ENCODE data around the gene CD28. TPM values are rescaled to one million over a fixed set of nuclear protein-coding genes. Genes with fewer than 3 reads are reported as not detected.

The CD28 gene
- total RNA-seq, 6 experiments from 2014 or later: 0.16 to 1.6 (median 0.46) TPM

GRCh38 chr2:203722411-203722810, 16.0 kb downstream of the CD28 start:
- 61% methylated on average over 2 of the region's 2 CpGs for WGBS (ENCODE audit: insufficient coverage, low coverage, low lambda C conversion rate, missing lambda C conversion rate)
- DNase-seq (no peak), ATAC-seq (no peak)
- Histone ChIP-seq H3K4me1 (peaks cover 0 to 15% (median 0%) of the 10 kb centered on the region in 4 donors), H3K27me3 (no peaks in the 10 kb centered on the region), H3K27ac (no peak overlapping the region), H3K4me3 (no peak overlapping the region), H3K9me3 (no peaks in the 10 kb centered on the region), H3K36me3 (no peaks in the 10 kb centered on the region)
- no peak for TF ChIP-seq CTCF (IDR thresholded peaks at IDR 0.05)
- no peak for TF ChIP-seq POLR2A (IDR thresholded peaks at IDR 0.05)
- intact Hi-C loops (cut with DNase I): no loop called here

GRCh38 chr2:203728321-203728720, 21.9 kb downstream of the CD28 start:
- no peak for DNase-seq
- Histone ChIP-seq H3K4me3 (no peak overlapping the region), H3K36me3 (no peaks in the 10 kb centered on the region), H3K9me3 (no peaks in the 10 kb centered on the region), H3K4me1 (no peaks in the 10 kb centered on the region), H3K27me3 (no peaks in the 10 kb centered on the region), H3K27ac (no peak overlapping the region)
- no peak for TF ChIP-seq POLR2A (IDR thresholded peaks at IDR 0.05)
- no peak for TF ChIP-seq CTCF (IDR thresholded peaks at IDR 0.05)
- intact Hi-C loops (cut with DNase I): no loop called here
- ATAC-seq: no peak

DNA sequence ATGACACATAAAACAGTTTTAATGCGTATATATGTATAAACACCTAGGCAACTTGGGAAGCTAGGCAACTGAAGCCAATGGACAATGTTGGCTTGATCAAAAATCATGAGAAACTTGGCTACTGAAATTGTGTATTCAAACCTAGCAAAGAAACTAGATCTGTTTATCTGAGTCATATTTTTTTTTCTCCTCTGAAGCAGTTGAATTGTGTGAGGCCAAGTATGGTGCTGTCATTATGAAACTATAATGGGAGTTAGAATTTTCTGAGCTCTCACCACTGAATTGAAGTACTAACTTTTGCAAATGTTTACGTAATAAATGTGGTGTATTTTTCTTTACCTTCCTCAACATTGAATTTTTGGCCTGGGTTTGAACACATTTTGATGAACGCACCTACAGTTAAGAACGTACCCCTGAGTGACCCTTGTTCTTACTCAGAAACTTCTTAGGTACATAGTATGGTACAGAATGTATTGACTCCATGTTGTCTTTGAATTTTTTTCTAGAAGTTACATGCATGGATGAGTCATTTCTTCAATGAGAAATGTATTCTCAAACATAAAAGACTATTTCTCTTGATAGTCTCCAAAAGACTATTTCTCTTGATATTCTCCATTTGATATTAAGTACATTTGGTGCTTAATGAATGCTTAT, 23.8 kb downstream of the CD28 start:
- no peaks in the 10 kb centered on the region for H3K36me3 ChIP-seq
- 89% methylated on average over 4 of the region's 4 CpGs for WGBS (ENCODE audit: insufficient coverage, low coverage, low lambda C conversion rate, missing lambda C conversion rate)
- ATAC-seq (no peak), DNase-seq (no peak)
- no peaks in the 10 kb centered on the region for H3K27me3 ChIP-seq
- H3K4me1 ChIP-seq: no peaks in the 10 kb centered on the region
- no peak for TF ChIP-seq CTCF (IDR thresholded peaks at IDR 0.05)
- no peak for TF ChIP-seq POLR2A (IDR thresholded peaks at IDR 0.05)
- H3K27ac ChIP-seq: no peak overlapping the region
- H3K9me3 ChIP-seq: no peaks in the 10 kb centered on the region
- intact Hi-C loops (cut with DNase I): no loop called here
- no peak overlapping the region for H3K4me3 ChIP-seq

GRCh38 chr2:203730883-203731282, 24.4 kb downstream of the CD28 start:
- DNase-seq (no peak), ATAC-seq (no peak)
- Histone ChIP-seq H3K36me3 (no peaks in the 10 kb centered on the region), H3K4me3 (no peak overlapping the region), H3K27me3 (no peaks in the 10 kb centered on the region), H3K9me3 (no peaks in the 10 kb centered on the region), H3K4me1 (no peaks in the 10 kb centered on the region), H3K27ac (no peak overlapping the region)
- WGBS (ENCODE audit: insufficient coverage, low coverage, low lambda C conversion rate, missing lambda C conversion rate): 94% methylated on average over 2 of the region's 2 CpGs
- intact Hi-C loops (cut with DNase I): no loop called here
- TF ChIP-seq CTCF (IDR thresholded peaks at IDR 0.05) (no peak), POLR2A (IDR thresholded peaks at IDR 0.05) (no peak)
